ENCODE measurements around the gene MTG2. TPM values are rescaled to one million over a fixed set of nuclear protein-coding genes. Genes with fewer than 3 reads are reported as not detected.

MTG2 gene
- total and polyA plus RNA-seq, 7 donors: 25.0 to 56.5 (median 40.4) TPM

GRCh38 chr20:62219992-62220665 is 37.3 kb downstream of the MTG2 start, which contains the start of gene HRH3:
Gene HRH3 (minus strand): TSS chr20:62220278. CDS start chr20:62219970, 308 bp downstream.
- Histone ChIP-seq H3K27me3 (ENCODE audit: insufficient read depth in 3 of 3, low read length in 2 of 3) (peaks cover 0 to 85% (median 13%) of the 10 kb centered on the region in 3 donors), H3K4me1 (peaks cover 9% of the 10 kb centered on the region), H3K4me3 (peak within 1 kb of the TSS; percentile 45), H3K27ac (no peak within 1 kb of the TSS), H3K9me3 (no peaks in the 10 kb centered on the region), H3K36me3 (ENCODE audit: insufficient read depth in 1 of 2, low read depth in 1 of 2) (no peaks in the 10 kb centered on the region)
- ATAC-seq (peak; percentile 73 to 84 (median 78)), DNase-seq (peak; percentile 49 to 72)
- 1 to 2% (median 1%) methylated on average over 25 to 84 of the region's 84 CpGs for WGBS, 3 donors
- TF ChIP-seq, protein P1, sequence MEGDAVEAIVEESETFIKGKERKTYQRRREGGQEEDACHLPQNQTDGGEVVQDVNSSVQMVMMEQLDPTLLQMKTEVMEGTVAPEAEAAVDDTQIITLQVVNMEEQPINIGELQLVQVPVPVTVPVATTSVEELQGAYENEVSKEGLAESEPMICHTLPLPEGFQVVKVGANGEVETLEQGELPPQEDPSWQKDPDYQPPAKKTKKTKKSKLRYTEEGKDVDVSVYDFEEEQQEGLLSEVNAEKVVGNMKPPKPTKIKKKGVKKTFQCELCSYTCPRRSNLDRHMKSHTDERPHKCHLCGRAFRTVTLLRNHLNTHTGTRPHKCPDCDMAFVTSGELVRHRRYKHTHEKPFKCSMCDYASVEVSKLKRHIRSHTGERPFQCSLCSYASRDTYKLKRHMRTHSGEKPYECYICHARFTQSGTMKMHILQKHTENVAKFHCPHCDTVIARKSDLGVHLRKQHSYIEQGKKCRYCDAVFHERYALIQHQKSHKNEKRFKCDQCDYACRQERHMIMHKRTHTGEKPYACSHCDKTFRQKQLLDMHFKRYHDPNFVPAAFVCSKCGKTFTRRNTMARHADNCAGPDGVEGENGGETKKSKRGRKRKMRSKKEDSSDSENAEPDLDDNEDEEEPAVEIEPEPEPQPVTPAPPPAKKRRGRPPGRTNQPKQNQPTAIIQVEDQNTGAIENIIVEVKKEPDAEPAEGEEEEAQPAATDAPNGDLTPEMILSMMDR (IDR thresholded peaks at IDR 0.05): no peak
- intact Hi-C loops (cut with DNase I): no loop called here

DNA sequence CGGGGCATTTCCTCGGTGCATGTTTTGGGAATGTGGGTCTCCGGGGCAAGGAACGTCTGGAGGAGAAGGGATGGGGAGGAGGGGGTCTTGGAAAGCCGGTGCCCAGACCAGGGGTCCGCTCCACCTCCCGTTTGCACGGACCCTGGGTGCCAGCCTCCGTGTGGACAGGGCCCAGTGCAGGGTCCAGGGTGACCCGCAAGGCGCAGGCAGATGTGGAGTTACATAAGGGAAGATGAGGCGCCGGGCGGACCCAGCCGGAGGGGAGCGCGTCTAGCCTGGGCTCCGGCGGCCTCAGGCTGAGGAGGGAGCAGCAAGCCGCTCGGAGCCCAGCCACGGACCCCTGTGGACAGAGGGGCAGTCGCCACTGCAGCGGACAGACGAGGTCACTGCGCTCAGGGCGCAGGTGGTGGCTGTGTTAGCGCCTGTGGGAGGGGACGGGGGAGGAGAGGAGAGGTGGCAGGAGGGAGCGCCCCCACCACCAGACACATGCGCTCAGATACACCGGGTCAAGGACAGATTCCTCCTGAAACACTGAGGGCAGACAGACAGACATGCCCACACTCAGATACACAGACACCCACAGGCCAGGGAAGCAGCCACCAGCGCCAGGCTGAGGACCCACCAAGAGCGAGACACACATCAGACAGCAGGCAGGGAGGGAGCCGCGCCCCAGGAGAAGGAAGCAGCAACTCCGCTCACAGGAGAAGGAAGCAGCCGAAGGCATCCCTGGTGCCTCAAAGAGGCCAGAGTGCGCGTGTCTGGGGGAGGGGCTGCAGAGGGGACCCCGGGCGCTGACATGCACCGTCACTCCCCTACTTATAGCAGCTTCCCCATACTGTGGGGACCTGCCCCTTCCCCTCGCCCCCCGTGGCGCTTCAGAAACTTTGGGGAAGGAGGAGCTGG is 38.1 kb downstream of the MTG2 start:
- WGBS, 3 donors: 1 to 2% (median 2%) methylated on average over 42 to 46 of the region's 46 CpGs
- DNase-seq: no peak
- Histone ChIP-seq H3K27me3 (ENCODE audit: insufficient read depth in 3 of 3, low read length in 2 of 3) (peaks cover 0 to 79% (median 13%) of the 10 kb centered on the region in 3 donors), H3K36me3 (ENCODE audit: insufficient read depth in 1 of 2, low read depth in 1 of 2) (no peaks in the 10 kb centered on the region), H3K4me1 (peaks cover 9% of the 10 kb centered on the region), H3K27ac (no peak overlapping the region), H3K9me3 (no peaks in the 10 kb centered on the region), H3K4me3 (peak overlapping the region; percentile 42)
- ATAC-seq: peak in 3 of 4 donors; percentile 2 to 28 (median 7)
- TF ChIP-seq, protein P1 (IDR thresholded peaks at IDR 0.05): no peak
- intact Hi-C loops (cut with DNase I): no loop called here

GRCh38 chr20:62222266-62222850 is 39.5 kb downstream of the MTG2 start:
- Histone ChIP-seq H3K9me3 (no peaks in the 10 kb centered on the region), H3K27me3 (ENCODE audit: insufficient read depth in 3 of 3, low read length in 2 of 3) (peaks cover 0 to 64% (median 13%) of the 10 kb centered on the region in 3 donors)
- WGBS, 3 donors: 74 to 79% (median 77%) methylated on average over 18 of the region's 18 CpGs

GRCh38 chr20:62222972-62223371 is 40.1 kb downstream of the MTG2 start:
- Histone ChIP-seq H3K36me3 (ENCODE audit: insufficient read depth in 1 of 2, low read depth in 1 of 2) (no peaks in the 10 kb centered on the region), H3K4me1 (peaks cover 9% of the 10 kb centered on the region), H3K27me3 (ENCODE audit: insufficient read depth in 3 of 3, low read length in 2 of 3) (peaks cover 0 to 58% (median 13%) of the 10 kb centered on the region in 3 donors), H3K27ac (no peak overlapping the region), H3K9me3 (no peaks in the 10 kb centered on the region), H3K4me3 (no peak overlapping the region)
- ATAC-seq: no peak
- 67 to 76% (median 69%) methylated on average over 13 of the region's 13 CpGs for WGBS, 3 donors
- DNase-seq: no peak
- TF ChIP-seq, protein P1 (IDR thresholded peaks at IDR 0.05): no peak
- intact Hi-C loops (cut with DNase I): no loop called here

More at GRCh38 chr20:62222266-62222850, 39.5 kb downstream of the MTG2 start:
- Histone ChIP-seq H3K36me3 (ENCODE audit: insufficient read depth in 1 of 2, low read depth in 1 of 2) (no peaks in the 10 kb centered on the region), H3K4me3 (no peak overlapping the region), H3K4me1 (peaks cover 9% of the 10 kb centered on the region), H3K27ac (no peak overlapping the region)
- DNase-seq: no peak
- TF ChIP-seq, protein P1 (IDR thresholded peaks at IDR 0.05): no peak
- intact Hi-C loops (cut with DNase I): no loop called here
- ATAC-seq: no peak

Data from psoas muscle (tissue), 8 donors.